NCI-H748 (cell line): ENCODE results near the gene TUBG2.

Experiments
- DNase-seq: peaks from one replicate; lab custom pipeline; 2025; ENCODE audit not compliant: unreplicated experiment; lab: John Stamatoyannopoulos, UW

The TUBG2 gene

DNA sequence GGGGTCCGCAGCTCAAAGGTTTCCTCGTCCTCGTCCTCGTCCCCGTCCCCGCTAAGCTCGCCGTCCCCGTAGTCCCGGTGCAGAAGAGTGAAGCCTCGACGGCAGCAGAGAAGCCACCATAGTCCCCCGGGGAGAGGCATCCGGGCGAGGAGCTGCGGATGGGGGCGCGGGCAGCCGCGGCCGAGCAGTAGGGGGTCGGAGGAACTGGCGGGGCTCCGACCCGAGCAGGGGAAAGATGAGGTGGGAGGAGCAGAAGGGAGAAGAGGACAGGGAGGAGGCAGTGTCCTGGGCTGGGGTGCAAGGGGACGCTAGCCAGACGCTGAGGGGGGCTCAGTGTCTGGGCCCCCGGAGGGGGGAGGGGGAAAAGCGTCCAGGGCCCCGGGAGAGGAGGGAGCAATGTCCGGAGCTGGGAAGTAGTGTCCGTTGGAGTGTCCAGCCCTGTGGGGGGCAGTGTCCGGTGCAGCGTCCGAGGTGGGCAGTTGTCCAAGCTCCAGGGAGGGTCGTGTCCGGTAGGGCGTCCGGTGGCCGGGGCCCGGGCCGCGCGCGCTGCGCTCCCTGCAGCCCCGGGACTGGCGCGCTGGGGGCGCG lies 17.4 kb downstream of the TUBG2 start, which contains the start of gene PLEKHH3:
Gene PLEKHH3, minus strand, starts transcription at position 571 of the 588 bp plus-strand sequence. Its CDS starts 431 bp downstream, at position 140.
- peak; percentile 70 for DNase-seq

DNA sequence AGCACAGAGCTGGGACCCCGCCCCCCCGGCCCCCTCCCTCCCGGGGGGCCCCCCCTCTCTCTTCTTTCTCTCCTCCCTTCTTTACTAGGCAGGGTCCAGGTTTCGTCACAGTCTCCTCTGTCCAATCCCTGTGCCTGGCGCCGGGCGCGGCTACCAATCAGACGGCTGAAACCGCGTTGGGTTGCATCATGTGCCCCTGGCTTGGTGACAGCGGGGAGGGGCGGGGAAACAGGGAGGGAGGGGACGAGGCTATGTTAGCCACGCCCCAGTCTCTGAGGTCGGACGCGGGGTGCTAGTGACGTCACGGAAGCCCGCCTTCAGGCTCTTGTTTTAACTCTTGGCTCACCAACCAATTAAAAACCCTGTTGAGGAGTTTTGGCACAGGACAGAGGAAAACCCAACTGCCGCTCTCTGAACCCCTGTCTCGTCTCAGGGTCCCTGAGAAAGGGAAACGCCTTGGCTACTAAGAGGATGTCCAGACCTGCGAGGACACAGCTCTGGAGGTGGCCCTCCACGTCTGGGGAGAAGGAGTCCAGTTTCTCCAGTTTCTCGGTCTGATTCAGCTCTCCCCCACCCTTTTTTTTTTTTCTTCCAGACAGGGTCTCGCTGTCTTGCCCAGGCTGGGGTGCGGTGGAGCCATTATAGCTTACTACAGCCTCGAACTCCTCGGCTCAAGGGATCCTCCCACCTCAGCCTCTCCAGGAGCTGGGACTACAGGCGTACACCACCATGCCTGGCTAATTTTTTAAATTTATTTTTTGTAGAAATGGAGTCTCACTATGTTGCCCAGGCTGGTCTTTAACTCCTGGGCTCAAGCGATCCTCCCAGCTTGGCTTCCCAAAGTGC lies 18.2 kb downstream of the TUBG2 start:
- DNase-seq, result peak; percentile 99

DNA sequence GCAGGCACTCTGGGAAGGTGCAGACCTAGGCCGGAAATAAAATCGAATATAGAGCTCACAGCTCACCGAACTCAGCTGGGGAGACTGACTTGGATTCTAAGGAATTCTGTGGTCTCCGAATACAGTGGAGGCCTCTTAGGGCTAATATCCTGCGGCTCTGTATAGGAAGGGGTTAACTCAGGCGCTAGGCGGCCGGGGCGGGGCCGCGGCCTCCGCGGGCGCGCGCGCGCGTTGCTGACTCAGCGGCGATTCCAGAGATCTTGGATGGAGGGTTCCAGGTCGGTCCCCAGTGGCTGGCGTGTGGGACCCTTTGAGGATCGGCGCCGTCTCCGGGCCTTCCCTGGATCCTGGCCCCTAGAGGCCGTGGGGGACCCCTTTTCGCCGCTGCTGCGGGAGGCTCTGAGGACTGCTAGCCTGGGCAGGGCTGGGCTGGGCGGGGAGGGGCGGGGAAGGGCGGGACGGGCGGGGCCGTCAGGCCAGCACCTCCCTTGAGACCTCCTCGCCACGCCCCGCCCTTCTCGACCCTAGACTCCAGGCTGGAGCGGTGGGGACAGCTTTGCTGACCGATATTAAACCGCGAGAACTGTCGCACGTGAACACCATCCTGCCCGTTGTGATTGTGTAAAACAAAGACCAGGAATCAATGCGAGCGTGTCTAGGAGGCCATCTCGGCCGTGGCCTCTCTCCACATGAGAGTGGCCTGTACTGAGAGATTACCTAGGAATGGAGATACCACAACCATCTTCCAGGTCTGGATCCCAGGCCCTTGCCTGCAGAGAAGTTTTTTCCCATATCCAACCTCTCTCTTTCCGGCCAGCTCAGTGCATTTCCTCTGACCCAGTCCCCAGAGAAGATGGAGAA lies 19.1 kb downstream of the TUBG2 start:
- peak; percentile 96 for DNase-seq

DNA sequence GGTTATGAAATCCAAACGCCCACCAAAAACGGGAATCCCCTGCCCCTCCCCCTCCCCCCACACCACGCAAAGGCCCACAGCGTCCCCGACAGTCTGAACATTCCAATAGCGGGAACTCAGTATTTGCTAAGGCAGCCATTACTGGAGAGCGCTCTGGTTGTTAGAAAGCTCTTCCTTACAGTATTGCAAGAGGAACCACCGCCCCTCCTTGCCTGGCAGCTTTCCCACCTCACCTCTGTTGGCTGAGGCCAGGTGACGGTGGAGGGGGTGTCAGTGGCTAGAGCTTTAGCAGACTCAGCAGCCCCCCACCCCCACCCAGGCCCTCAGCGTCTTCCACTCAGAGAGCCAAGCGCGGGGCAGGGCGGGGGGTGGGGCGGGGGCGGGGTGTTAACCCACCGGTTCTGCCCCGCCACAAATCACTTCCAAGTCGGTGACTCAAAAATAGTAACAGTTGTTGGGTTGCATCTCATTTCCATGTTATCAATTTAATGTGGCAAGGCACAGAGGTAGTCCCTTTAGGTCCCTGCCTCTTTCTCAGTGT lies 19.9 kb downstream of the TUBG2 start:
- DNase-seq, result peak; percentile 78

DNA sequence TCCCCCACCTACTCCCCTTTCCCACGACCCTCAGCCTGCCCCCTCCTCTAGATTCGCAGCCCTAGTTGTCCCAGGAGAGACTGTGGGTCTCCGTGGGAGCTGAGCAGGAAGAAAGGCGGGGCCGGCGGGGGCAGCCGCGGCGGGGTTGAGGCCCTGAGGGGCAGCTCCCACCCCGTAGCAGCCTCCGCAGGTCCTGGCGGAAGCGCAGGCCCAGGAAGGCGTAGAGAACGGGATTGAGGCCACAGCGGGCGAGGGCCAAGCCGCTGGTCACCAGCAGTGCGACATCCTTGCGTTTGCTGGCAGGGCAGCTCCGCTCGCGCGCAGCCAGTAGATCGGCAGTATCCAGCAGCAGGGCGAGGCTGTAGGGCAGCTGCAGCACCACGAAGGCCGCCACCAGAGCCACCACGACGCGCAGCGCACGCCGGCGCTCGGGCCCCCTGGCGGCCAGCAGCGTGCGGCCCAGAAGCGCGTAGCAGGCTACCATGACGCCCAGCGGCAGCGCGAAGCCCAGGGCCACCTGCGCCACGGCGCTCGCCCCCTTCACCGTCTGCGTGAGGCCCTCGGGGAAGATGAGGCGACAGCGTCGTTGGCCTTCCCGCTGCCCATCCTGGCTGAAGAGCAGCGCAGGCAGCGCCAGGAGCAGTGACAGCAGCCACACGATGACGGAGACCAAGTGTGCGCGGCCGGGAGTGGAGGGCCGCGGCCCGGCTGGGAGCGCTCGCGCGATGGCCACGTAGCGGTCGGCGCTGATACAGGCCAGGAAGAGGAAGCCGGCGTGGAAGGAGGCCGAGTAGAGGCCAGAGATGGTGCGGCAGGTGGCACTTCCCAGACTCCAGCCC lies 20.6 kb downstream of the TUBG2 start:
- DNase-seq, result peak; percentile 89

DNA sequence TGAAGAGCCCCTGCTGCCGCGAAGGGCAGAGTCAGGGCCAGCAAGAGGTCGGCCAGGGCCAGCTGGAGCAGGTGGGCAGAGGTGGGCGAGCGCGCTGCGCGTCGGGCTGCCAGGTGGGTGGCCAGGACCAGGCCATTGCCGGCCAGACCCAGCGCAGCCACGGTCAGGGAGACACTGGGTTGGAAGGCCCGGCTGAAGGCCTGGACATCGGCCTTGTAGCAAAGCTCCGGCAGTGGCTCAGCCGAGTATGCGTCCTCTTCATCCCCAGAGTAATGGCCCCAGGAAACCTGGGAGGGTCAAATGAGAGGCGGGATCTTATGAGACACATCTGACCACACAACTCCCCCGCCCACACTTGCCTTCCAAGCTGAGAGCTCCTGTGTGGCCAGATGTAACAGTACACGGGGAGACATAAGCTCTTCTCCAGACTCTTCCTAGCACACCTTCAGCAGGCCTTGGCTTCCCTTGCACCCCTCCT lies 21.3 kb downstream of the TUBG2 start:
- no peak for DNase-seq

DNA sequence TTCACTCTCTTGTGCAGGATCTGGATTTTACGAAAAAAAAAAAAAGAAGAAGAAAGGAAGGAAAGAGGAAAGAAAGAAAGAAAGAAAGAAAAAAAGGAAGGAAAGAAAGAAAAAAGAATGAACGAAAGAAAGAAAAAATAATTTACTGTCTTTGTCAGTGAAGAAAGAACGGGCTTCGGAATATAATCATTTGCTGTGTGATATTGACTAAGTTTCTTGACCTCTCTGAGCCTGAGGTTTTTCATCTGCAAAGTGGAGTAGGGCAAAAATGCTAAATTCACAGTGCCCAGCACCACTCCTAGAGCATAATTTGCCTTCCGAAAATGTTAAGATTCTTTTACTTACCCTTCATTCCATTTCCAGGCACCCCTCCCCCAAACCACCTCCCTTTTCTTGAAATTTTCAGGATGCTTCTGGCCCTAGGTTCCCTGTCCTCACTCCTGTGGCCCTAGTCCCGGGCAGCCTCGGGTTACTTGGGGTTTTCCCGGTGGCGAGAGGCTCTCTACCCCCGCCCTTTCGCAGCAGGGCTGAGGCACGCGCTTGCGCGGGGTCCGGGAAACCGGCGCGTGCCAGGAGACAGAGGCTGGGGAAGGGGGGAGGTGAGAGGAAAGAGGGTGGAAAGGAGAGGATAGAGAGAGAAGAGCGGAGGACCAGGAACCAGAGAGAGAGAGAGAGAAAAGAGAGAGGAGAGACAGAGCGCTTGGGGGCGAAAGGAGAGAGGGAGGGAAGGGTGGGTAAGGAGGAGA lies 23.1 kb downstream of the TUBG2 start, which contains the start of gene CNTNAP1:
Gene CNTNAP1, plus strand, starts transcription at position 556 of the 746 bp plus-strand sequence. CDS start 299 bp downstream, outside the sequence.
- DNase-seq, result peak; percentile 80

DNA sequence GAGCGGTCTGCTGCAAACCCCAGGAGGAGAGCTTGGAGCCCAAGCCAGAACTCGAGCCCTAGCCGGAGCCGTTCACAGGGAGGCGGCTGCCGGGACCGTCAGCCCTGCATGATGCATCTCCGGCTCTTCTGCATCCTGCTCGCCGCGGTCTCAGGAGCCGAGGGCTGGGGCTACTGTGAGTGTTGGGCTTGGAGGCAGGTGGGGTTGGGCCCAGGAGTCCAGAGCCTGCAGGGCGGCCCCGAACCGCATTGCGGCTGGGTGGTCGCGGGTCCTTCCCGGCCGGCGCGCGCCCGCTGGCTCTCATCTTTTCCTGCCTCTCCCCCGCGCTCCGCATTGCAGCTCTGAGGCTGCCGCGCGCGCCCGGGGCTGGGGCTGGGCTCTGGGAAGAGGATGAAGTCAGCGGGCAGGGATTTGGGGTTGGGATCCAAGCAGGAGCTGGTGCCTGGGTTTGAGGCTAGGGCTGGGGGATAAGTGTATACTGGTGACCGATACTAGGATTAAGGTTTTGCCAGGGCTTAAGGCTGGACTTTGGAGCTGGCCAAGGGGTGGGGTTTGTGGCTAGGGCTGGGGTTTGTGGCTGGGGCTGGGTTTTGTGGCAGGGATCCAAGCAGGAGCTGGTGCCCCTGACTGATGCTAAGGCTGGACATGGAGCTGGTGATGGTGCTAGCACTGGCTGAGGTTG lies 23.8 kb downstream of the TUBG2 start:
- peak; percentile 76 for DNase-seq

DNA sequence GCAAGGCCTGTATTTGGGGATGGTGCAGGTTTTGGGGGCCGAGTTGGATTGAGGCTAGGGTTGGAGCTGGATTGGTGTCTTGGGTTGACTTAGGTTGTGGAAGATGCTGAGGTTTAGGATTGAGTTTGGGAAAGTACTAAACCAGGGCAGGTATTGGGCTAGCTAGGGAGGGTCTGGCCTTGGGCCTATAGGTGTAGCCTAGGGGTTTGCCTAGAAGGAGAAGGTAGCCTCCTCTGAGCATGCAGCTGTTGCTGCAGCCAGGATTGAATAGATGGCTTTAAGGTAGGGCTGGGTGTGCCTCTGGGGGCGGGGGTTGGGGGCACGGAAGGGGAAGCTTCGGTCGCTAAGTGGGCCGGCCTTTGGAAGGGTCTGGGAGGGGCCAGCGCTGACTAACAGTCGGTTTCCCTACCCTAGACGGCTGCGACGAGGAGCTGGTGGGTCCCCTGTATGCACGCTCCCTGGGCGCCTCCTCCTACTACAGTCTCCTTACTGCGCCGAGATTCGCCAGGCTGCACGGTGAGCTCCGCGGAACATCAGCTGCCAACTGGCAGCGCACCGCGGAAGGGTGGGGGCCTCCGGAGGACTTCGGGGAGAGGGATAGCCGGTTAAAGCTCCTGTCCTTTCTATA lies 24.4 kb downstream of the TUBG2 start:
- DNase-seq, result no peak

DNA sequence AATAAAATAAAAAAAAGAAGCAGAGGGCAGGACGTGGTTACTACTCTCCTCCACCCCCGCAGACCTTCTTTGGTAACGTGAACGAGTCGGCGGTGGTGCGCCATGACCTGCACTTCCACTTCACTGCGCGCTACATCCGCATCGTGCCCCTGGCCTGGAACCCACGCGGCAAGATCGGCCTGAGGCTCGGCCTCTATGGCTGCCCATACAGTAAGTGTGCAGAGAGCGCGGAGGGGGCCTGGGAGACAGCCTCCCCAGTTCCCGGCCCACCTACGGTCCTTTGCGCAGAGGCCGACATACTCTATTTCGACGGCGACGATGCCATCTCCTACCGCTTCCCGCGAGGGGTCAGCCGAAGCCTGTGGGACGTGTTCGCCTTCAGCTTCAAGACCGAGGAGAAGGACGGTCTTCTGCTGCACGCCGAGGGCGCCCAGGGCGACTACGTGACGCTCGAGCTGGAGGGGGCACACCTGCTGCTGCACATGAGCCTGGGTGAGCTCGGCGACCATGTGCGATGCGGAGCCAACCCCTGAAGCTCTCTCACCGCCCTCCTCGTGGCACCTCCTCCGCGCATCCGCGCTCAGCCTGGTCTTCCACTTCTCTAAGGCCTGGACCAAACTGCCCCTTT lies 26.0 kb downstream of the TUBG2 start:
- DNase-seq, result no peak

DNA sequence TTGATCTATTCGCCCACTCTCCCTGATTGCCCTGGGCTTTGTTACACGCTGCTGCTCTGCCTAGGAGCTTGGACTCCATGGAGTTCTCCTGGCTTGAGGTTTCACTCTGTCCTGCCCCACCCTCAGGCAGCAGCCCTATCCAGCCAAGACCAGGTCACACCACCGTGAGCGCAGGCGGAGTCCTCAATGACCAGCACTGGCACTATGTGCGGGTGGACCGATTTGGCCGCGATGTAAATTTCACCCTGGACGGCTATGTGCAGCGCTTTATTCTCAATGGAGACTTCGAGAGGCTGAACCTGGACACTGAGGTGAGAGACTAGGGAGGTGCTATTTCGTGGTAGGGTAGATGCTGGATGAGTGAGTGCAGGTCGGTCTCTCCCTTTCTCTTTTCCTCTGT lies 26.7 kb downstream of the TUBG2 start:
- DNase-seq, result no peak

DNA sequence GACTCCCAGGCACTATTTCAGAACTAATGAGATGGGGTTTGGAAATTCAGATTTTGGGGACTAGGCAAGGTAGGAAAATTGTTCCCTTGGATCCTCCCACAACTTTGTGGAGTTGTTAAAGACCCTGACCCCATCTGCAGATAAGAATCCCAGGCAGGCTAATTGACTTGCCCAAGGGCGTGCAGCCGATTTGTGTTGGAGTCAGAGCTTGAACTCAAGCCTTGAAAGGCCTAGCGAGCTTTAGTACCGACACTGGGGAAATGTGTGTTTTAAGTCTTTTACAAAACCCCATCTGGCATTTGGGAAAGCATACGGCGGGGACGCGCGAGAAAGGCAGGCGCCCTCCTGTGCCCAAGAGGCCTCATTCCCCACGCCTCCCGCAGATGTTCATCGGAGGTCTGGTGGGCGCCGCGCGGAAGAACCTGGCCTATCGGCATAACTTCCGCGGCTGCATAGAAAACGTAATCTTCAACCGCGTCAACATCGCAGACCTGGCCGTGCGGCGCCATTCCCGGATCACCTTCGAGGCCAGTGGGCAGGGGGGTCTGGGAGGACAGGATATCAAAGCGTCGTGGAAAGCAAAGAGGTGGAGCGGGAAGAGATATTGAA lies 27.5 kb downstream of the TUBG2 start:
- DNase-seq, result no peak

DNA sequence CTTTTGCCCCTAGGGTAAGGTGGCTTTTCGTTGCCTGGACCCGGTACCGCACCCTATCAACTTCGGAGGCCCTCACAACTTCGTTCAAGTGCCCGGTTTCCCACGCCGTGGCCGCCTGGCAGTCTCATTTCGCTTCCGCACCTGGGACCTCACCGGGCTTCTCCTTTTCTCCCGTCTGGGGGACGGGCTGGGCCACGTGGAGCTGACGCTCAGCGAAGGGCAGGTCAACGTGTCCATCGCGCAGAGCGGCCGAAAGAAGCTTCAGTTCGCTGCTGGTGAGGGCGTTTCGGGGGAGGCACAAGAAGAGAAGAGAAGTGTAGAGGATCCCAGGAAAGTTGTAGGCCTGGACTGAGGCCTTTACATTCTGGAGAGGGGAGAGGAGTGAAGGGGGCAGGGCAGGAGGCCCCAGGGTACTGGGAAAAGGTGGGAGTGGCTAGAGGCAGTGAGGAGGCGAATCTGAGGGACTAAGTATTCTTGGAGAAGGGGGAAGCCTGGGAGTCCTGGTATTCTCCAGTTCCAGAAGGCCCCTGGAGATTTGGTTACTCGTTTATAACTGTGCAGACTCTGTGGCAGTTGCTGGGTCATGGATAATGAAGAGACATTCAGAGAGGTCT lies 28.7 kb downstream of the TUBG2 start:
- DNase-seq, result no peak

DNA sequence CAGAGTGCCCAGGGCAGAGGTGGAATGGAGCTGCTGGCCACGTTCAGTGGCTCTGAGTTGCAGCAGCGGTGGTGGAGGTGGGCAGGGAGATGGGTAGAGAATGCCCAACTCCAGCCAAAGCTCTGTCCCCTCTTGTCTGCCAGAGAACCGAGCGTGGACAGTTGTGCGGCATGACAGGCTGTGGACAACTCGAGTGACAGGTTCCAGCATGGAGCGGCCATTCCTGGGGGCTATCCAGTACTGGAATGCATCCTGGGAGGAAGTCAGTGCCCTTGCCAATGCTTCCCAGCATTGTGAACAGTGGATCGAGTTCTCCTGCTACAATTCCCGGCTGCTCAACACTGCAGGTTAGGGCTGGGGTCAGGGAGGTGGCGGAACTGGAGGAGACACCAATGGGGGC lies 31.5 kb downstream of the TUBG2 start:
- no peak for DNase-seq

DNA sequence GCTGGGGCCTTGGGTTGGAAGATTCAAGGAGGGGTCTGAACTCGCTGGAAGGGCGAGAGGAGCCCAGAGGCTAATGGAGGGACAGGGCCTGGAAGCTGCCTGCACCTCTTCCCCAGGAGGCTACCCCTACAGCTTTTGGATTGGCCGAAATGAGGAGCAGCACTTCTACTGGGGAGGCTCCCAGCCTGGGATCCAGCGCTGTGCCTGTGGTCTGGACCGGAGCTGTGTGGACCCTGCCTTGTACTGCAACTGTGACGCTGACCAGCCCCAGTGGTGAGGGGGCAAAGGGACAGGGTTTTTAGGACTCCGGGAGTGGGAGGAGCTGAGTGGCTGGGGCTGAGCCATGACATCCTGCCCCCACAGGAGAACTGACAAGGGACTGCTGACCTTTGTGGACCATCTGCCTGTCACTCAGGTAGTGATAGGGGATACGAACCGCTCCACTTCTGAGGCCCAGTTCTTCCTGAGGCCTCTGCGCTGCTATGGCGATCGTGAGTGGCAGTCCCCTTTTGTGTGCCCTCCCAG lies 32.0 kb downstream of the TUBG2 start:
- DNase-seq, result no peak

DNA sequence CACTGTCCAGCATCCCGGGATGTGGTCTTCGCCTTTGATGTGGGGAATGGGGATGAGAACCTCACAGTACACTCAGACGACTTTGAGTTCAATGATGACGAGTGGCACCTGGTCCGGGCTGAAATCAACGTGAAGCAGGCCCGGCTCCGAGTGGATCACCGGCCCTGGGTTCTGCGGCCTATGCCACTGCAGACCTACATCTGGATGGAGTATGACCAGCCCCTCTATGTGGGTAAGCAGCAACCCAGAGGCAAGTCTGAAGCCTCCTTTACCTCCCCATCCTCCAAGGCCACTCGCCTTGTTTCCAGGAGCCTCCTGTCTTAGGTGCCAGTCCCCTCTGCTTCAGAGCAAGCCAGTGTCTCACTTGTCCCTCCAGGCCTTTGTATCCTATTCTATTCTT lies 33.4 kb downstream of the TUBG2 start:
- no peak for DNase-seq

DNA sequence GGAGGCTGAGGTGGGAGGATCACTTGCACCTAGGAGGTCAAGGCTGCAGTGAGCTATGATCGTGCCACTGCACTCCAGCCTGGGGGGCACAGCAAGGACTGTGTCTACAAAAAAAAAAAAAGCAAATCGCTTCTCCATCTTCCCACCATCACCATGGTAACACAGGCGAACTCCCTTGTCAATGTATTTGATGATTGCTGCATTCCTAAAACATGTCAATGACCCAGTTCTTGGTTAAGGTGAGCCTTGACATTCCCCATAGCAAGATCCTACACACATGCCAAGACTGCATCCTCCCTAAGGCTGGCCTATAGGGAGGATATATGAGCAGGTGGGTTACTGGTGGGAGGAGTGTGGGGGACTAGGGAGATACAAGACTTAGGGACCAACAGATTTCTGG lies 35.4 kb downstream of the TUBG2 start:
- no peak for DNase-seq
